Measurements from ENCODE around the gene NUMB.
"Not testable (repeated sequence)": the region's sequence is repeated elsewhere in the genome, so short reads cannot be mapped to it uniquely, and the experiment has no call there.

Gene NUMB

DNA sequence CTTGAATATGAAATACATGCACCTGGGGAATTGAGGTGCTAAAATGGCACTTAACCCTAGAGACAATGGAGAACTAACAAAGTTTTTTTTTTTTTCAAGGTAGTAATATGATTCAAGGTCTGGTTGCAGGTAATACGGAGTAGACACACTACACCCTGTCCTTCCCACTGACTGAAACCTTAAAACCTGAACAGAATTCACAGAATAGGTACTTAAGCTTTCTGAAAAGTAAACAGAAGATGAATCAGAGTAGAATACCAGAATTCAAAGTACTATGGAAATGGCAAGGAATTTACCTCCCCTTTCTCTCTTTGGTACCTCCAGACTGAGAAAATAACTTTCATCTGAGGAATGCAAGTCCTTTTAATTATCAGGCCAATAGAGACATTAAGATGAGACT lies 133.8 kb downstream of the NUMB start:
- peaks cover 11% of the 10 kb centered on the region for H3K4me1 ChIP-seq (ENCODE audit: control insufficient read depth, insufficient read depth, low read length, unreplicated experiment)
- no peak overlapping the region for H3K27ac ChIP-seq (ENCODE audit: low read depth, low read length)

DNA sequence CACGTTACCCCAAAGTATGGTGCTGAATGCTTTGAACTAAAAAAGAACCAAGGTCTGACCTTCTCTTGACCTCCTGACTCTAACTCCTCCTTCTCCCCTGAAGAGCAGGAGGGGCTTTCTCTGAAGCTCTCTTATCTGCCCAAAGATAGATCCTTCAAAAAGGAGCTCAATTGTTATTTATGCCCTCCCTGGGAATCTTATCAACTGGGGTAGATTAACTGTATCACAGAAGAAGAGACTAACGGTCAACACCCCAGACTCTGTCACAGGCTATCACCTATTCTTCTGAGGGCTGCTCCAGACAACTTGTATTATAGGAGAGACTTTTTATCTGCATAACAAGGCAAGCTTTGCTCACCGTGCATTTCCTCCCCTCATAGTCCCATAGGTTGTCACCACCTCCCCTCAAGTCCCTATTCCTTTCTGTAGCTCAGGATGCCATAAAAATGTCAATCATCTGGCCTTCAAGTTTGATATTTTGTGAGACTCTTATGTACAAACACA lies 134.4 kb downstream of the NUMB start:
- Histone ChIP-seq H3K27ac (ENCODE audit: low read depth, low read length) (no peak overlapping the region), H3K36me3 (ENCODE audit: insufficient read depth, low read length) (no peaks in the 10 kb centered on the region), H3K79me2 (ENCODE audit: control insufficient read depth, insufficient read depth, low read length, unreplicated experiment) (peaks cover 11% of the 10 kb centered on the region), H3K27me3 (ENCODE audit: insufficient read depth, low read length) (no peaks in the 10 kb centered on the region), H3K4me1 (ENCODE audit: control insufficient read depth, insufficient read depth, low read length, unreplicated experiment) (peaks cover 11% of the 10 kb centered on the region), H2AFZ (ENCODE audit: low read length, unreplicated experiment) (no peak overlapping the region), H3K4me3 (ENCODE audit: low read depth, low read length) (no peak overlapping the region)

More for the DNA sequence above, 133.8 kb downstream of the NUMB start:
- Histone ChIP-seq H3K4me3 (ENCODE audit: low read depth, low read length) (no peak overlapping the region), H3K27me3 (ENCODE audit: insufficient read depth, low read length) (no peaks in the 10 kb centered on the region), H2AFZ (ENCODE audit: low read length, unreplicated experiment) (no peak overlapping the region), H3K36me3 (ENCODE audit: insufficient read depth, low read length) (no peaks in the 10 kb centered on the region), H3K79me2 (ENCODE audit: control insufficient read depth, insufficient read depth, low read length, unreplicated experiment) (peaks cover 11% of the 10 kb centered on the region)

DNA sequence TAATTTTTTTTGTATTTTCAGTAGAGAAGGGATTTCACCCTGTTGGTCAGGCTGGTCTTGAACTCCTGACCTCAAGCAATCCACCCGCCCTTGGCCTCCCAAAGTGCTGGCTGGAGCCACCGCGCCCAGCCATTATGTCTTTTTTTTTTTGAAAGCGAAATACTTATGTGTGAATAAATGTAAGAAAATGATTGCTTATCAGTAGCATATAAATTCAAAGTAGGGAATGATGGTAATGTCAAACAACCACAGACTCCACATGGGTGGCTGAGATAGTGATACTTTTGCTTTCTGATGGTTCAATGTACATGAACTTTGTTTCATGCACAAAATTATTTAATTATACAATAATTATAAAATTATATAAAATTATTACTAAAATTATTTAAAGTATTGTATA lies 145.2 kb downstream of the NUMB start:
- H3K27ac ChIP-seq (ENCODE audit: low read depth, low read length), result no peak overlapping the region
- no peak overlapping the region for H2AFZ ChIP-seq (ENCODE audit: low read length, unreplicated experiment)
- no peaks in the 10 kb centered on the region for H3K27me3 ChIP-seq (ENCODE audit: insufficient read depth, low read length)
- H3K36me3 ChIP-seq (ENCODE audit: insufficient read depth, low read length), result no peaks in the 10 kb centered on the region; the same call in none of the 2 replicates
- no peak overlapping the region for H3K4me3 ChIP-seq (ENCODE audit: low read depth, low read length)
- H3K4me1 ChIP-seq (ENCODE audit: control insufficient read depth, insufficient read depth, low read length, unreplicated experiment), result peaks cover 12% of the 10 kb centered on the region
- H3K79me2 ChIP-seq (ENCODE audit: control insufficient read depth, insufficient read depth, low read length, unreplicated experiment), result peaks cover 10% of the 10 kb centered on the region

DNA sequence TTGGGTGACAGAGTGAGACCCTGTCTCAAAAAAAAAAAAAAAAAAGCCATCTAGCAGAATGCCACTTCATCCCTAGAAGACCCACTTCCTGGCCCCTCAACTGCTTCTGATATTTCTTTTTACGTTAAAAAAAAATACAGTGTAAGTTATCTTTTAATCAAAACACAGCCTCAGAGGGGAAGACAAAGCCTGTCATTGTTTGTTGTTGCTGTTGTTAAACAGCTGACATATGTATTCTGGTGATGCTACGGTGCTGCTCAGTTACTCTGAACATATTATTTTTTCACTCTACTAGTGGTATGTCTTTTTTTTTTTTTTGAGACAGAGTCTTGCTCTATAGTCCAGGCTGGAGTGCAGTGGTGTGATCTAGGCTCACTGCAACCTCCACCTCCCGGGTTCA lies 145.7 kb downstream of the NUMB start:
- Histone ChIP-seq H3K4me1 (ENCODE audit: control insufficient read depth, insufficient read depth, low read length, unreplicated experiment) (peaks cover 12% of the 10 kb centered on the region), H3K4me3 (ENCODE audit: low read depth, low read length) (no peak overlapping the region)

DNA sequence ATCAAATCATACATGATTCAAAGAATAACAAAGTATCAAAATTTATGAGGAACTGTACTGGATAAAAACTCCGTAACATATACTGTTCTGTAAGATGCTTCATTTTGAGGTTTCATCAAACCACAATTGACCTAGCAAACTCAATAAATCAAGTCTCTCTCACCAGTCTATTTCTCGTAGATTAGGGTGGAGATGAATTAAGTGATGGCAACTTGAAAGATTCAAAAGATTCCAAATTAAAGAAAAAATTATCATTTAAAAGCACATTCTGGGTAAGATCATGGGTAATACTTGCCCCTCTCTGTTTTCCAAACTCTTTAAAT lies 146.7 kb downstream of the NUMB start:
- H3K36me3 ChIP-seq (ENCODE audit: insufficient read depth, low read length), result no peaks in the 10 kb centered on the region; the same call in none of the 2 replicates
- H2AFZ ChIP-seq (ENCODE audit: low read length, unreplicated experiment), result no peak overlapping the region
- H3K4me3 ChIP-seq (ENCODE audit: low read depth, low read length), result peak overlapping the region; percentile 24; the same call in 1 of the 2 replicates
- H3K4me1 ChIP-seq (ENCODE audit: control insufficient read depth, insufficient read depth, low read length, unreplicated experiment), result peaks cover 12% of the 10 kb centered on the region
- peaks cover 14% of the 10 kb centered on the region for H3K79me2 ChIP-seq (ENCODE audit: control insufficient read depth, insufficient read depth, low read length, unreplicated experiment)
- no peaks in the 10 kb centered on the region for H3K27me3 ChIP-seq (ENCODE audit: insufficient read depth, low read length)
- peak overlapping the region; percentile 76 for H3K27ac ChIP-seq (ENCODE audit: low read depth, low read length)

More for the DNA sequence above, 145.7 kb downstream of the NUMB start:
- Histone ChIP-seq H3K27ac (ENCODE audit: low read depth, low read length) (no peak overlapping the region), H3K79me2 (ENCODE audit: control insufficient read depth, insufficient read depth, low read length, unreplicated experiment) (peaks cover 13% of the 10 kb centered on the region), H2AFZ (ENCODE audit: low read length, unreplicated experiment) (no peak overlapping the region), H3K36me3 (ENCODE audit: insufficient read depth, low read length) (no peaks in the 10 kb centered on the region; the same call in none of the 2 replicates), H3K27me3 (ENCODE audit: insufficient read depth, low read length) (no peaks in the 10 kb centered on the region)

DNA sequence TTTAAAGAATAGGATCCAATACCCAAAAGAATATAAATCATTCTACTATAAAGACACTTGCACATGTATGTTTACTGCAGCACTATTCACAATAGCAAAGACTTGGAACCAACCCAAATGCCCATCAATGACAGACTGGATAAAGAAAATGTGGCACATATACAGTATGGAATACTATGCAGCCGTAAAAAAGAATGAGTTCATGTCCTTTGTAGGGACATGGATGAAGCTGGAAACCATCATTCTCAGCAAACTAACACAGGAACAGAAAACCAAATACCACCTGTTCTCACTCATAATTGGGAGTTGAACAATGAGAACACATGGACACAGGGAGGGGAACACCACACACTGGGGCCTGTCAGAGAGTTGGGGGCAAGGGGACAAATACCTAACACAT lies 149.1 kb downstream of the NUMB start:
- H2AFZ ChIP-seq (ENCODE audit: low read length, unreplicated experiment); H3K4me3 ChIP-seq (ENCODE audit: low read depth, low read length); H3K27ac ChIP-seq (ENCODE audit: low read depth, low read length); H3K36me3 ChIP-seq (ENCODE audit: insufficient read depth, low read length); H3K27me3 ChIP-seq (ENCODE audit: insufficient read depth, low read length): not testable (repeated sequence)
- H3K4me1 ChIP-seq (ENCODE audit: control insufficient read depth, insufficient read depth, low read length, unreplicated experiment), result peaks cover 12% of the 10 kb centered on the region
- peaks cover 19% of the 10 kb centered on the region for H3K79me2 ChIP-seq (ENCODE audit: control insufficient read depth, insufficient read depth, low read length, unreplicated experiment)

DNA sequence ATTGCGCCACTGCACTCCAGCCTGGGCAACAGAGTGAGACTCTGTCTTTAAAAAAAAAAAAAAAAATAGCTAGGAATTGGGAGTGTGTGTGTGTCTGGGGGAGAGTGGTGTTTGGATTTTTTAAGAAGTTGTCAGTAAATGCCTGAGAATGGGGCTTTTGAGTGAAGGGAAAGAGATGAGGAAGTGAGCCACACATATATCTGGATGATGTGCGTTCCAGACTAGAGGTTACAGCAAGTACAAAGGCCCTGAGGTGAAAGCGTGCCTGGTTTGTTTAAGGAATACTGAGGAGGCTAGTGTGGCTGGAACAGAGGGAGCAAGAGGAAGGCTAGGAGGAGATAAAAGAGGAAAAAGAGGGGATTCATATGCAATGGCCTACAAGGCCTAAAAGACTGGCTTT lies 151.1 kb downstream of the NUMB start:
- Histone ChIP-seq H3K79me2 (ENCODE audit: control insufficient read depth, insufficient read depth, low read length, unreplicated experiment) (peaks cover 26% of the 10 kb centered on the region), H3K4me1 (ENCODE audit: control insufficient read depth, insufficient read depth, low read length, unreplicated experiment) (peaks cover 12% of the 10 kb centered on the region), H2AFZ (ENCODE audit: low read length, unreplicated experiment) (no peak overlapping the region), H3K27ac (ENCODE audit: low read depth, low read length) (no peak overlapping the region), H3K4me3 (ENCODE audit: low read depth, low read length) (no peak overlapping the region), H3K36me3 (ENCODE audit: insufficient read depth, low read length) (no peaks in the 10 kb centered on the region; the same call in none of the 2 replicates), H3K27me3 (ENCODE audit: insufficient read depth, low read length) (no peaks in the 10 kb centered on the region)

DNA sequence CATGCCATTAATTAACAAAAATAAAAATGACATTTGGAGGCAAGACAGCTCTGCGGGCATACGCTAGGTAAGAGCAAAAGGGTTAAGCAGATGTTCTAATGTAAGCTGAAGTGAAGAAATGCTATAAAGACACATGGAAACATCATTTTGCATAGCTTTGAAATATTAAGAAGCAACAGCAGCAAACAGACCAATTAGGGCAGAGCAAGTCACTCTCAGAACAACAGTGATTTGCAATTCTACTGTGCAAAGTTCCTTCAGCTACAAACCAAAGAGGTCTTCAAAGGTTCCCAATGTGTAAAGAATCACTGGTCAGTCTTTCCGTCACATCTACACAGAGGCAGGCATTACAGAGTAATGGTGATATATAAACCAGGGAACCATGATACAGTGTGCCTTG lies 152.8 kb downstream of the NUMB start:
- no peaks in the 10 kb centered on the region for H3K27me3 ChIP-seq (ENCODE audit: insufficient read depth, low read length)
- H3K79me2 ChIP-seq (ENCODE audit: control insufficient read depth, insufficient read depth, low read length, unreplicated experiment), result peaks cover 26% of the 10 kb centered on the region
- H3K27ac ChIP-seq (ENCODE audit: low read depth, low read length), result no peak overlapping the region
- no peak overlapping the region for H2AFZ ChIP-seq (ENCODE audit: low read length, unreplicated experiment)
- H3K36me3 ChIP-seq (ENCODE audit: insufficient read depth, low read length), result no peaks in the 10 kb centered on the region; the same call in none of the 2 replicates
- H3K4me3 ChIP-seq (ENCODE audit: low read depth, low read length), result no peak overlapping the region
- no peaks in the 10 kb centered on the region for H3K4me1 ChIP-seq (ENCODE audit: control insufficient read depth, insufficient read depth, low read length, unreplicated experiment)

DNA sequence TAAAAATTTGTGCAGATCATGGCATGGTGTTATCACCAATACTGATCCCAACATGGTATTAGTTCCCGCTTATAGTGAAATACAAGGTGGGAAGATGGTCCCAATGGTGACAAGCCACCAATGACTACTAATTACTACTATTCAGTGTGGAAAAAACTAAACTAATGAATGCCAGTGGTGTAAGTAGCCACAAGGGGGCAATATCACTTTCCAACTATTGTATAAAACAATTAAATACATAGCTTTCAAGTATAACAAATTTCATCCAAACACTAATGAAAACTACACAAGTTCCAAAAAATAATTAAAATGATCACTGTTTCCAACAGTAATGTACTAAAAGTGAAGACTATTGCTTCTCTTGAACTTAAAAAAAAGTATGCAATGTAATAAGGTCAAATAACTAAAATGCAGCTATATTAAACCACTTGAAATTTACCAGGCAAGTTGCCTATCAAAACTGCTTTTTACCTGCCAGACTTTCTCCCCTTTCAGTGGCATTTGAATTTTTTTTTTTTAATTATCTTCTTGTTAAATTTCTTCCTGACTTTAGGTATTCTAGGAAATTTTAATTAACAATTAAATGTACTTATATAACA lies 163.0 kb downstream of the NUMB start:
- Histone ChIP-seq H3K36me3 (ENCODE audit: insufficient read depth, low read length) (peaks cover 10% of the 10 kb centered on the region; the same call in 1 of the 2 replicates), H3K79me2 (ENCODE audit: control insufficient read depth, insufficient read depth, low read length, unreplicated experiment) (peaks cover 4% of the 10 kb centered on the region), H3K4me3 (ENCODE audit: low read depth, low read length) (no peak overlapping the region), H3K4me1 (ENCODE audit: control insufficient read depth, insufficient read depth, low read length, unreplicated experiment) (no peaks in the 10 kb centered on the region), H3K27me3 (ENCODE audit: insufficient read depth, low read length) (no peaks in the 10 kb centered on the region), H2AFZ (ENCODE audit: low read length, unreplicated experiment) (no peak overlapping the region), H3K27ac (ENCODE audit: low read depth, low read length) (no peak overlapping the region)

DNA sequence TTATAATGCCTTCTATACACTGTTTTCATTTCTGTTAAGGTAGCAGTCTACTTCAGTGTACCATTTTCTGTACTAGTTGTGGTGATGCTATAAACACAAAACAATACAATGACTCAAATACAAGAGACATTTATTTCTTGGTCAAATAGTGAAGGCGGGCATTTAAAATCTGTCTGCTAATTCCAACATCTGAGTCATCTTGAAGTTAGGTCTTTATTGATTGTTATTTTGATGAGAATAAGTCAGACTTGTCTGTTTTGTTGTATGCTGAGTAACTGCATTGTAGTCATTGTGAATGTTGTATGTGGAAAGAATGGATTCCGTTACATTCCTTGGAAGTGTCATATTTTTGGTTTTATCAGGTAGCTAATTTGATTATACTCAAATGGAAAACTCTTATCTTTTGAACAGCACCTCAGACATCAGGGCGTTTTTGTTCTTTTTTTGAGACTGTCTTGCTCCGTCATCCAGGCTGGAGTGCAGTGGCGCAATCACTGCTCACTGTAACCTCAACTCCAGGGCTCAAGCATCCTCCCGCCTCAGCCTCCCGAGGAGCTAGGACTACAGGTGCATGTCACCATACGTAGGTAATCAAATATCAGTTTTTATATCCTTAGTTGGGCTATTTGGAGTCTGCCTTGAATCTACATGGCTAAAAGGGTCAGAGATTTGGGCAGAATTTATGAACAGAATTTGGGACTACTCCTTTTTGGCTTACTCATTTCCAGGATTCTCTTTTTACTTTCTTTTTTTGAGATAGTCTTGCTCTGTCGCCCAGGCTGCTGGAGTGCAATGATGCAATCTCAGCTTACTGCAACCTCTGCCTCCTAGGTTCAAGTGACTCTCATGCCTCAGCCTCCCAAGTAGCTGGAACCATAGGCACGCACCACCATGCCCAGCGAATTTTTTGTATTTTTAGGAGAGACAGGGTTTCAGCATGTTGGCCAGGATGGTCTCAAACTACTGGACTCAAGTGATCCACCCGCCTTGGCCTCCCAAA lies 164.3 kb downstream of the NUMB start:
- H3K36me3 ChIP-seq (ENCODE audit: insufficient read depth, low read length), result peaks cover 10% of the 10 kb centered on the region
- no peaks in the 10 kb centered on the region for H3K27me3 ChIP-seq (ENCODE audit: insufficient read depth, low read length)
- H3K27ac ChIP-seq (ENCODE audit: low read depth, low read length), result no peak overlapping the region
- peaks cover 2% of the 10 kb centered on the region for H3K79me2 ChIP-seq (ENCODE audit: control insufficient read depth, insufficient read depth, low read length, unreplicated experiment)
- H3K4me1 ChIP-seq (ENCODE audit: control insufficient read depth, insufficient read depth, low read length, unreplicated experiment), result no peaks in the 10 kb centered on the region
- H2AFZ ChIP-seq (ENCODE audit: low read length, unreplicated experiment), result no peak overlapping the region
- H3K4me3 ChIP-seq (ENCODE audit: low read depth, low read length), result no peak overlapping the region
